HCT116 (cell line): ENCODE data around the gene MYCBP.

ENCODE experiments used
- CTCF ChIP-seq, 3 experiments: fragments of 200-600 bp in 1 of 3; sonication (generic) in 1 of 3; IDR thresholded peaks in 2 of 3; conservative IDR thresholded peaks in 1 of 3; 2 replicates each; pipeline ENCODE4 v1.5.1; 2012 to 2017; ENCODE audit warnings: low read depth in 2 of 3, low read length in 2 of 3, antibody characterized with exemption in 1 of 3, borderline replicate concordance in 1 of 3, control low read depth in 1 of 3, mild to moderate bottlenecking in 1 of 3, mixed read lengths in 1 of 3, mixed run types in 1 of 3, moderate library complexity in 1 of 3; ENCODE audit not compliant: insufficient read depth in 1 of 3
- POLR2A ChIP-seq: IDR thresholded peaks from 2 replicates; pipeline ENCODE4 v1.7.0; 2011; ENCODE audit warnings: borderline replicate concordance; ENCODE audit not compliant: insufficient read depth, insufficient read length; ENCODE audit errors: extremely low read depth
- POLR2AphosphoS5 ChIP-seq: IDR thresholded peaks from 2 replicates; pipeline ENCODE4 v1.6.1; 2011; ENCODE audit warnings: mild to moderate bottlenecking, low read depth, low read length, moderate library complexity

- TF ChIP-seq CTCF (IDR thresholded peaks at IDR 0.05 in 2 of 3, conservative IDR thresholded peaks at IDR 0.05 in 1 of 3; ENCODE audit: borderline replicate concordance in 1 of 3, insufficient read depth in 1 of 3, low read depth in 2 of 3, low read length in 2 of 3) (no peak), POLR2AphosphoS5 (no peak), POLR2A (no peak)
Measured at GRCh38 chr1:38899560-38899959, 26.4 kb upstream of the MYCBP start.
